AG04449 (cell line): ENCODE results near the gene MOGAT2.
"Not testable (repeated sequence)": the region's sequence is repeated elsewhere in the genome, so short reads cannot be mapped to it uniquely, and the experiment has no call there.

Source experiments
- CTCF ChIA-PET: fragments of 350-600 bp; formaldehyde crosslinking; extraction: SDS; loops from one replicate; lab custom pipeline; 2021; ENCODE audit warnings: antibody characterized with exemption; lab: Yijun Ruan, JAX
- POLR2A ChIA-PET: fragments of 400-600, 350-600 bp; formaldehyde crosslinking; extraction: SDS; loops from one replicate; lab custom pipeline; 2020; ENCODE audit warnings: antibody characterized with exemption, inconsistent platforms; lab: Yijun Ruan, JAX
- DNase-seq: peaks from one replicate; pipeline ENCODE4 v3.0.0-alpha.2; 2010; ENCODE audit warnings: low read depth, low spot score
- H3K4me3 ChIP-seq: 2 replicates; pipeline ENCODE4 v1.5.1; 2011; ENCODE audit warnings: low read depth, mild to moderate bottlenecking, control low read depth, low read length
- CTCF ChIP-seq: IDR thresholded peaks from one replicate; pipeline ENCODE4 v1.5.1; 2011; ENCODE audit warnings: mild to moderate bottlenecking, moderate library complexity, low read length, control low read depth, inconsistent platforms; ENCODE audit not compliant: insufficient read depth; ENCODE audit errors: missing control alignments

Gene MOGAT2

DNA sequence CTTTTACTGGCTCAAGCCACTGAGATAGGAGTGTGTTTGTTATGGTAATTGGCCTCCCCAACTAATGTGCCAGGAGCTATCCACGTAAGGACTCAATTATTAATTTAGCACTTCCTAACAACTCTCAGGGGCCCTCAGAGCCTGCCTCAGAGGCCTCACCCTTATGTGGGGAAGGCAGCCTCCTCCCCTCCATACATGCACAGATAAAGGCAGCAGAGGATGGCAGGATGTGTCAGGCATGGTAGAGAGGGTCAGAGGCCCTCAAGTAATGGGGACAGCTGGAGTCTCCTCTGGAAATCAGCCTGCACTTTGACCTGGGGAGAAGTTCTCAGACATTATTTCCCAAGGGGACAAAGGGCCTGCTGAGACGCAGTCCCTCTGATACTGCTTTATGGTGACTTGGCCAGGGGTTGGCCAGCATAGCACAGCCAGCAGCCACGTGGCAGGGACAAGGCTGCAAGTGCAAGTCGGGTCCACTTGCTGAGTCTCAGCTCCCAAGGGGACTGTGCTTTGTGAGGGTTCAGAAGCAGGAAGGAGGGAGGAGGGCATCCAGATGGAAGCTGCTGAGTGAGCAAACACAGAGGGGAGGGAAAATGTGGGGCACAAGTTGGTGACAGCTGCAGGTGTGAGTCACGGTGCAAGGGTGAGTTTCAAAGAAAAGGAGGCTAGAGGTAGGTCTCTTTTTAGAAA is 17.0 kb downstream of the MOGAT2 start:
- CTCF ChIA-PET = interaction anchor here (1.1 to 1.8 kb wide), 3 partner anchors 10 to 12 kb away, joined by 3 to 5 read pairs (median 4); no protein-coding TSS in a partner anchor
- no peak overlapping the region for H3K4me3 ChIP-seq
- no peak for TF ChIP-seq CTCF
- no peak for DNase-seq
- POLR2A ChIA-PET = no interaction called here

- no peak for TF ChIP-seq CTCF
- ChIA-PET POLR2A (no interaction called here), CTCF (interaction anchor here (1.1 to 1.8 kb wide), 3 partner anchors 10 to 13 kb away, joined by 3 to 5 read pairs (median 4); no protein-coding TSS in a partner anchor)
- no peak for DNase-seq
- no peak overlapping the region for H3K4me3 ChIP-seq
Observed at GRCh38 chr11:75735181-75735845, 17.7 kb downstream of the MOGAT2 start.

DNA sequence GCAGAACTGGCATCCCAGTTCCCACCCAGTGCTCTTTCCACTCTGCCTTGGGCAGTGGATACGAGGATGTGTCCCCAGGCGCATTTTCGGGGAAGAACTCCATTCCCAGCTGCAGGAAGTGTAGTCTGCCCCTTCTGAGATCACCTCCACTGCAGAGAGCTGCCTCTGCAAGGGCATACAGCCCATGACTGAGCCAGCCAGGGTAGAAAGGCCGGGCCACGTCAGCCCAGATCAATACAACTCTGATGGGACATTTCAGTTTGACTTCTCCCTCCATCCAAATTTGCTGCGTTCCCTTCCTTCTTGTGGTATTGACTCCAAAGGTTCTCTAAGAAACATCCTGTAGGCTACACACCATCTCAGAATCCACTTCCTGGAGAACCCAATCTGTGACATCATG is 19.7 kb downstream of the MOGAT2 start:
- ChIA-PET CTCF (interaction anchor here (0.8 to 0.9 kb wide), 2 partner anchors 22 to 66 kb away, joined by 3 read pairs; no protein-coding TSS in a partner anchor), POLR2A (no interaction called here)

GRCh38 chr11:75740681-75741080 is 23.0 kb downstream of the MOGAT2 start:
- no peak for TF ChIP-seq CTCF
- no peak for DNase-seq
- ChIA-PET POLR2A (no interaction called here), CTCF (interaction anchor here (1.3 to 3.1 kb wide), 2 partner anchors 15 to 20 kb away, joined by 3 to 8 read pairs; no protein-coding TSS in a partner anchor)
- H3K4me3 ChIP-seq = no peak overlapping the region

More for the DNA sequence above, 19.7 kb downstream of the MOGAT2 start:
- no peak for TF ChIP-seq CTCF
- no peak overlapping the region for H3K4me3 ChIP-seq
- no peak for DNase-seq

DNA sequence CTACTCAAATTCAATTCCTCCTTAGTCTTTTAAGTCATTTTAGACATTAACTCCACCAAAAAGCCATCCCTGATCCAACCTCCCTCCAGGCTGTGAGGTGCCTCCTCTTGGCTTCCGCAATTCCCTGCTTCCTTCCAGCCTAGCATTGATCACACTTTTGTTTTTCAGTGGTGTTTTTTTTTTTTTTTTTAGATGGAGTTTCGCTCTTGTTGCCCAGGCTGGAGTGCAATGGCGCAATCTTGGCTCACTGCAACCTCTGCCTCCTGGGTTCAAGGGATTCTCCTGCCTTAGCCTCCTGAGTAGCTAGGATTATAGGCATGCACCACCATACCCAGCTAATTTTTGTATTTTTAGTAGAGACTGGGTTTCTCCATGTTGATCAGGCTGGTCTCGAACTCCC is 25.5 kb downstream of the MOGAT2 start:
- POLR2A ChIA-PET, H3K4me3 ChIP-seq, CTCF ChIA-PET, DNase-seq: not testable (repeated sequence)

GRCh38 chr11:75743711-75744563 is 26.3 kb downstream of the MOGAT2 start:
- ChIA-PET CTCF (no interaction called here), POLR2A (no interaction called here)
- H3K4me3 ChIP-seq = no peak overlapping the region
- no peak for TF ChIP-seq CTCF
- no peak for DNase-seq
